MM.1S (cell line): Measurements from ENCODE around the gene SPACA6.

Source experiments
- CTCF ChIP-seq: fragments of 300-600 bp; sonication (generic); IDR thresholded peaks from 2 replicates; pipeline ENCODE4 v1.5.1; 2016; ENCODE audit warnings: antibody characterized with exemption, low read length, mixed read lengths
- EZH2 ChIP-seq: fragments of 300-600 bp; sonication (generic); optimal IDR thresholded peaks from 2 replicates; pipeline ENCODE3; 2017; ENCODE audit warnings: low read depth, mild to moderate bottlenecking, antibody characterized with exemption, low read length, mixed read lengths
- EZH2phosphoT487 ChIP-seq: fragments of 300-600 bp; sonication (generic); IDR thresholded peaks from 2 replicates; pipeline ENCODE4 v1.6.1; 2018; ENCODE audit warnings: antibody characterized with exemption, low read length

DNA sequence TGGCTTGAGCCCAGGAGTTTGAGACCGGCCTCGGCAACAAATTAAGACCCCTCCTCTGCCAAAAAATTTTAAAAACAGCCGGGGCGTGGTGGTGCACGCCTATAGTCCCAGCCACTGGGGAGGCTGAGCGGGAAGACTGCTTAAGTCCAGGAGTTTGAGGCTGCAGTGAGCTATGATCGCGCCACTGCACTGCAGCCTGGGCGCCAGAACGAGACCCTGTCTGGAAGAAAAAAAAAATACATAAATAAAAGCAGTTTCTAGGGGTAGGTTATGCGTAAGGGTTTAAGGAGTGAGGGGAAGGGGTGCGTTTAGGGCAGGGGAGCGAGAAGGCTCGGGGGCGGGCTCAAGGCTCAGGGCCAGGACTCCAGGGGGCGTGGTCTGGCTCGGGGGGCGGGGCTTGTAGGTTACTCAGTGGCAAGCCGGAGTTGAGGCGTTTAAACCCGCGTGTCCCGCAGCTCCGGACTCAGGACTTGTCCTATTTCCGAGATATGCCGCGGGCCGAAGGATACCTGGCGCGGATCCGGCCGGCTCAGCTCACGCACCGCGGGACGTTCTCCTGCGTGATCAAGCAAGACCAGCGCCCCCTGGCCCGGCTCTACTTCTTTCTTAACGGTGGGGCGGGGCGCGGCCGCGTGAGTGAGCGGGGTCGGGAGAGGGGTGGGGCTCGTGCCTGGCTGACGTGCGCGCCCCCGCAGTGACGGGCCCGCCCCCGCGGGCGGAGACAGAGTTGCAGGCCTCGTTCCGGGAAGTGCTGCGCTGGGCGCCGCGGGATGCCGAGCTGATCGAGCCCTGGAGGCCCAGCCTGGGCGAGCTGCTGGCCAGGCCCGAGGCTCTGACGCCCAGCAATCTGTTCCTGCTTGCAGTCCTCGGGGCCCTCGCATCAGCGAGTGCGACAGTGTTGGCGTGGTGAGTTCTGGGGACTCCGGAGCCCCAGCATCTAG, 10.7 kb downstream of the SPACA6 start:
- TF ChIP-seq CTCF (no peak), EZH2 (no peak), EZH2phosphoT487 (no peak)
